NCI-H187 treated with DMSO at 0.1 percent for 48 hours (cell line): ENCODE data around the gene ELAC2.

ENCODE experiments used
- DNase-seq: peaks from one replicate; lab custom pipeline; 2025; lab: John Stamatoyannopoulos, UW

The ELAC2 gene

DNA sequence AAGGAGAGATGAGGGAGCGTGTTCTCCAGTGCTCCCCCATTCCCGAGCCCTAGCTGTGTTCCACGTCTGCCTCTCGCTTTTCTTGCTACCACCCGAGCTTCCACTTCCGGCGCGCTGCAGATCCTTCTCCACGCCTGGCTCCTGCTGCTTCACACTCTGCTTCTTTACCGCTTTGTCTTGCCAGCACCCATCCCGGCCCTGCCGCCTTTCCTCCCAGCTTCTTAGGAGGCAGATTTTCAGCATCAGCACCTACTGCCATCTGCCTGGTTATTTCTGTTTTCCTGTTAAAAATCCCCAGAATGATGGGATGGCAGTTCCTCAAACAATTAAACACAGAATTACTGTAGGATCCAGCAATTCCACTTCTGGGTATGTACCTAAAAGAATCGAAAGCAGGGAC is 64.7 kb downstream of the ELAC2 start:
- DNase-seq, result no peak

DNA sequence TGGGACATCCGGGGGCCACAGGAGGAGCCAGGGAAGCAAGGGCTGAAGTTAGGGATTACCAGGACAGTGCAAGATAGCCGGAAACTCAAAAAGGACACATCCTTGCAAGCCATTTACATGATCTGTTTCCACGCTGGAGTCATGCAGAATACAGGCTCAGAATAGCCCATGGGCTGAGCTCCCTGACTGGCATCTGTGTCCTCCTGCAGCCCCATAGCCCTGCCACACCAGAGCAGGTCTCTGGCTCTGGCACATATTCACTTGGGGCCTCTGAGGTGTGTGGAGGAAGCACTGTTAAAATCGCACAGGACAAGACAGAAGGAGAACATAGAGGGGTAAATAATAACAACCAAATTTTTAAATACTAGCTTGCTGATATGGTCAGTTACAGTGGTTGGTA is 65.8 kb downstream of the ELAC2 start:
- DNase-seq, result no peak

- no peak for DNase-seq
These were observed 70.8 kb downstream of the ELAC2 start for GRCh38 chr17:12947047-12947446.
